ENCODE results near the gene RNF6.
A peak's percentile ranks its signal among the peaks of the same experiment; 100 is the strongest.

Gene RNF6

GRCh38 chr13:26255691-26256277, 33.7 kb upstream of the RNF6 start:
- no peak for ATAC-seq
- TF ChIP-seq ZNF8 (CRISPR knock-in tag; IDR thresholded peaks at IDR 0.05) (no peak), POU6F1 (CRISPR knock-in tag; IDR thresholded peaks at IDR 0.05; ENCODE audit: borderline replicate concordance, low read depth) (no peak), ISL1 (CRISPR knock-in tag; IDR thresholded peaks at IDR 0.05) (no peak), CSDC2 (CRISPR knock-in tag; IDR thresholded peaks at IDR 0.05) (no peak), BACH2 (CRISPR knock-in tag; IDR thresholded peaks at IDR 0.05; ENCODE audit: borderline replicate concordance) (no peak)

- TF ChIP-seq ARNTL (CRISPR knock-in tag; IDR thresholded peaks at IDR 0.05; ENCODE audit: borderline replicate concordance, low read depth) (no peak), ZNF8 (CRISPR knock-in tag; IDR thresholded peaks at IDR 0.05) (no peak), ZFP3 (CRISPR knock-in tag; IDR thresholded peaks at IDR 0.05) (no peak), ISL1 (CRISPR knock-in tag; IDR thresholded peaks at IDR 0.05) (no peak), ZNF70 (CRISPR knock-in tag; IDR thresholded peaks at IDR 0.05) (no peak), PATZ1 (CRISPR knock-in tag; IDR thresholded peaks at IDR 0.05; ENCODE audit: borderline replicate concordance) (no peak), TOX (CRISPR knock-in tag; IDR thresholded peaks at IDR 0.05; ENCODE audit: borderline replicate concordance) (no peak), RARB (CRISPR knock-in tag; IDR thresholded peaks at IDR 0.05) (no peak)
- peak; percentile 0; the same call in 1 of the 3 replicates for ATAC-seq
Observed at GRCh38 chr13:26255115-26255514, 33.0 kb upstream of the RNF6 start.

GRCh38 chr13:26254583-26255111, 32.5 kb upstream of the RNF6 start:
- TF ChIP-seq GLIS3 (CRISPR knock-in tag; IDR thresholded peaks at IDR 0.05) (no peak), PATZ1 (CRISPR knock-in tag; IDR thresholded peaks at IDR 0.05; ENCODE audit: borderline replicate concordance) (no peak), ZC3H10 (CRISPR knock-in tag; IDR thresholded peaks at IDR 0.05) (no peak), ZFP30 (CRISPR knock-in tag; IDR thresholded peaks at IDR 0.05) (no peak), RARB (CRISPR knock-in tag; IDR thresholded peaks at IDR 0.05) (no peak), ESRRG (CRISPR knock-in tag; IDR thresholded peaks at IDR 0.05) (no peak), OSR1 (CRISPR knock-in tag; IDR thresholded peaks at IDR 0.05) (no peak), CREB5 (CRISPR knock-in tag; IDR thresholded peaks at IDR 0.05; ENCODE audit: low read depth) (no peak), ARNTL (CRISPR knock-in tag; IDR thresholded peaks at IDR 0.05; ENCODE audit: borderline replicate concordance, low read depth) (no peak), ISL1 (CRISPR knock-in tag; IDR thresholded peaks at IDR 0.05) (no peak), CSRNP3 (CRISPR knock-in tag; IDR thresholded peaks at IDR 0.05) (no peak), SNAI2 (CRISPR knock-in tag; IDR thresholded peaks at IDR 0.05) (no peak), ZNF565 (CRISPR knock-in tag; conservative IDR thresholded peaks at IDR 0.05; ENCODE audit: low read depth) (no peak), PPARA (CRISPR knock-in tag; IDR thresholded peaks at IDR 0.05; ENCODE audit: borderline replicate concordance) (no peak), TOX (CRISPR knock-in tag; IDR thresholded peaks at IDR 0.05; ENCODE audit: borderline replicate concordance) (no peak), ZNF70 (CRISPR knock-in tag; IDR thresholded peaks at IDR 0.05) (no peak), CSDC2 (CRISPR knock-in tag; IDR thresholded peaks at IDR 0.05) (no peak), TSHZ2 (CRISPR knock-in tag; IDR thresholded peaks at IDR 0.05) (no peak), ZFP3 (CRISPR knock-in tag; IDR thresholded peaks at IDR 0.05) (no peak)
- ATAC-seq, result peak; percentile 72

All from SK-N-SH treated with all-trans-retinoic acid at 6 μM for 48 hours (cell line).